Stimulated activated CD8-positive, alpha-beta memory T cell treated with anti-CD3 and anti-CD28 coated beads, Interleukin-15, amount 100 ng/mL, for 4 hours (primary cell): ENCODE data around the gene ATP6V0E2.
"Not testable (repeated sequence)": the region's sequence is repeated elsewhere in the genome, so short reads cannot be mapped to it uniquely, and the experiment has no call there.

Experiments
- DNase-seq, 2 donors: peaks; one replicate each; pipeline ENCODE4 v3.0.0-alpha.2; 2020; ENCODE audit warnings: low read depth in 2 of 2

The ATP6V0E2 gene

GRCh38 chr7:149873074-149873969 is at the start of gene ATP6V0E2:
Gene ATP6V0E2 (plus strand): TSS chr7:149873969. CDS start chr7:149874066, 97 bp downstream.
- DNase-seq, result peak; percentile 86 to 87

GRCh38 chr7:149824301-149824741 is 49.4 kb upstream of the ATP6V0E2 start:
- no peak for DNase-seq

- no peak for DNase-seq
These were observed 48.8 kb upstream of the ATP6V0E2 start for GRCh38 chr7:149824748-149825566.

GRCh38 chr7:149825567-149826343 is 48.0 kb upstream of the ATP6V0E2 start:
- DNase-seq, result no peak

DNA sequence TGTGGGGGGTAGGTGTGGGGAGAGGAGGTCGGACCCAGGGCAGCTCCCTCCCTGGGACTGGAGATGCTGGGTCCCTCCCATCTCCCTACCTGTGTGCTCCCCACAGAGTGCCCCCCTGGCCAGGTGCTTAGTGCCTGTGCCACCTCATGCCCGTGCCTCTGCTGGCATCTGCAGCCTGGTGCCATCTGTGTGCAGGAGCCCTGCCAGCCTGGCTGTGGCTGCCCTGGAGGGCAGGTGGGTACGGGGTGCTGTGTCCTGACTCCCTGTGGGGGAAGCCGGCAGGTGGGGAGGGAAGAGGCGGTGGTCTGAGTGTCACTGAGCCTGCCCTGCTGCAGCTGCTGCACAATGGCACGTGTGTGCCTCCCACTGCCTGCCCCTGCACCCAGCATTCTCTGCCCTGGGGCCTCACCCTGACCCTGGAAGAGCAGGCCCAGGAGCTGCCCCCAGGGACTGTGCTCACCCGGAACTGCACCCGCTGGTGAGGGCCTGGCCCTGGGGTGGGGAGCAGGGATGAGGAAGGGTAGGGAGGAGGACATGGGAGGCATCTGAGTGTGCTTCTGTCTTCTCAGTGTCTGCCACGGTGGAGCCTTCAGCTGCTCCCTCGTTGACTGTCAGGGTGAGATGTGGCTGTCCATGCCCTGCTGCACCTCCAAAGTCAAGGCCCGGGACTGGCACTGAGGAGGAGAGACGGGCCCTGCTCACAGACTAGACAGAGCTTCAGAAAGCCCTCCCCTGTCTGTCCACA is 47.3 kb upstream of the ATP6V0E2 start:
- no peak for DNase-seq

GRCh38 chr7:149827089-149827981 is 46.4 kb upstream of the ATP6V0E2 start:
- DNase-seq, result no peak

DNA sequence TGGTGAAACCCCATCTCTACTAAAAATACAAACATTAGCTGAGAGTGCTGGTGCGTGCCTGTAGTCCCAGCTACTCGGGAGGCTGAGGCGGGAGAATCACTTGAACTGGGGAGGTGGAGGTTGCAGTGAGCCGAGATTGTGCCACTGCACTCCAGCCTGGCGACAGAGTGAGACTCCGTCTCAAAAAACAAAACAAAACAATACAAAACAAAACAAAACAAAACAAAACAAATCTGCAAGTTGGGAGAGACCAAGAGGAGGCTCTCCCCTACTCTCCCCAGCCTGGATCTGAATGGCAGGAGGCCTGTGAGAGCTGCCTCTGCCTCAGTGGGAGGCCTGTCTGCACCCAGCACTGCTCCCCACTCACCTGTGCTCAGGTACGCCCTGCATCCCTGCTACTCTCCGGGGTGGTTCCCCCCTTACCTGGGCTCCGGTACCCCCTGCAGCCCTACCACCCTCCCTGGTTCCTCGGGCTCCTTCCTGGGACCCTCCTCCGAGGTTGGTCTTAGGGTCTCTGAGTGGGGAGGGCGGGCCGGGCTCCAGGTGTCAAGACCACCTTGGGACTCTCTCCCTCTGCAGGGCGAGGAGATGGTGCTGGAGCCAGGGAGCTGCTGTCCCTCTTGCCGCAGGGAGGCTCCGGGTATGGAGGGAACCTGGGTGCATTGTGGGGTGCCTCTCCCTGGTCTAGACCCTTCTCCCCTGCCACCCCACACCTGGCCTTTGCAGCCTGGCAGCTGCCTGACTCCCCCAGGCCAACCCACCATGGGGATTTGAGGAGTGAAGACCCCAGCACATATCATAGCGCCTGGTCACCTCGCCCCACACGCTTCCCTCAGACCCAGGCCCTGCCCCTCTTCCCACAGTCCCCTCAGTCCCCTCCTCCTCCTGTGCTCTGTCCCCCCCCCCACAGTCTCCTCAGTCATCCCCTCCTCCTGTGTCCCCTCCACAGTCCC is 45.1 kb upstream of the ATP6V0E2 start:
- DNase-seq, result no peak

GRCh38 chr7:149830527-149830926 is 43.2 kb upstream of the ATP6V0E2 start:
- not testable (repeated sequence) for DNase-seq

DNA sequence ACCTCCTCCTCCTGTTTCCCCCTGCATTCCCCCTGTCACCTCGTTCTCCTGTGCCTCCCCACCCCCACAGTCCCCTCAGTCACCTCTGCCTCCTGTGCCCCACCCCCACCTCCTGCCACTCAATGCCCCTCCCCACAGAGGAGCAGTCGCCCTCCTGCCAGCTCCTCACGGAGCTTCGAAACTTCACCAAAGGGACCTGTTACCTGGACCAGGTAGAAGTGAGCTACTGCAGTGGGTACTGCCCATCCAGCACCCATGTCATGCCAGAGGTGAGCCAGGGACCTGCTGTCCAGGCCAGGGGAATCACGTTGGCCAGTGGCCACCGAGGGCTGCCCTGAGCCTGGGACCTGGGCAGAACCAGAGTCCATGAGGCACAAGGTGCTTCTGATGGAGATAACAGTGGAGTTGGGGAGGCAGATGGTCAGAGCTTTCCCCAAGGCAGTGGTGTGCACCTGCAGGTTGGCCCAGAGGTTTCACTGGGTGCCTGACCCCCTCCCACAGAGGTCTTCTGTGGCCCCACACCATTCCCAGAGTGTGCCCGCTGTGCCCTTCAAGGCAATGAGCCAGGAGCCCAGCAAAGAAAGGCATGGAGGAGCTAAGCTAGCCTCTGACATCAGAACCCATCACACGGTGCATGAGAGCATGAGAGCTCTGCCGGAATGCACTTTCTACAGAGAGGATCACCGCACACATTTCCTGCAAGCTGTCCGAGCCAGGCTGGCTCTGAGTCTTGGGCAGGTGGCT is 42.6 kb upstream of the ATP6V0E2 start:
- no peak for DNase-seq

- no peak for DNase-seq
These were observed 42.0 kb upstream of the ATP6V0E2 start for GRCh38 chr7:149831741-149832219.

DNA sequence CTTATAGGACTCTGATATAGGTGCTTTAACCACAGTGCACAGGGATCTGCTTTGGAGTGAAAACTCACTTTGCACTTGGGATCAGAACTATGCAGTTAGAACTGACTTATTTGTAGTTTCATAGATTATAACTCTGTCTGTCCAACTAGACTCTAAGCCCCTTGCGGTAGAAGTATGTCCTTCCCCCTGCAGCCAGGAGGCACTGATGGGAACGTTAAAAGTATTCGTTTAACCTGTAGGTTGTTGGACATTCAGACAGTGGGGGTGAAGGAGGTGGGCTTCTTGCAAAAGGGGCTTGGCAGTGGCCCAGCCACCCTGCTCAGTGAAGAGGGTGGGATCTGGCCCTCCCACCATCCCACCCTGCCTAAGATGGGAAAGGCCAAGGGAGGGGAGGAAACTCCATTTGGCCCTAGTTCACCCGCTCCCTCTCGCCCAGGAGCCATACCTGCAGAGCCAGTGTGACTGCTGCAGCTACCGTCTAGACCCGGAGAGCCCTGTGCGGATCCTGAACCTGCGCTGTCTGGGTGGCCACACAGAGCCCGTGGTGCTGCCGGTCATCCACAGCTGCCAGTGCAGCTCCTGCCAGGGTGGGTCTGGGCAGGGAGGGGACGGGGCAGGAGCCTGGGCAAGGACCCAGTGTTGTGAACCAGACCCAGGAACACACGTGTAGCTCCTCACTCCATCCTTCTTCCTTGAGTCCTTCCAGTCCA is 41.3 kb upstream of the ATP6V0E2 start:
- DNase-seq, result no peak

DNA sequence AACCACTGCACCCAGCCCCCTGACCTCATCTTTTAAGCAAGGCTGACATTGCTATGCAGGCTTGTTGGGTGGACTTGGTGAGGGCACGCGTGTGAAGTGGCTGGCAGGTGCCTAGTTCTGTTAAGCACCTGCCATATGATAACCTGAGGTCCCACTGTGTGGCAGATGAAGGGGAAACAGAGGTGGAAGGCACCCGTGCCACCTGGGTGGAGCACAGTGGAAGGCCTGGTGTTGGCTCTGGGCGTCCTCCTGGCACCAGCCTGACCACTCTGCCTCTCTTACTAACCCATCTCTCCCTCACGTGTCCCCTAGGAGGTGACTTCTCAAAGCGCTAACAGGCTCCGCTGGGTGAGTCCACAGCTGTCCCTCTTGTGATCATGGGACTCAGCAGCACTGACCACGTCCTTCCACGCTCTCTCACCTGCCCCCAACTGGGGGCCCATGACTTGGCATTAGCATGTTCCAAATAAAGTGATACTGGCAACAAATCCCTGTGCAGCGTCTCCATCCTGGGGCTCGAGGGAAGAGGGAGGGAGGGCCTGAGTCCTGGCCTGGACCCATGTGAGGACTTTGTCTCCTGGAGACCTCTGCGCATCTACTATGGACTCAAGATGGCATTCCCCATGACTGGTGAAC is 40.2 kb upstream of the ATP6V0E2 start:
- DNase-seq, result no peak

GRCh38 chr7:149834601-149835000 is 39.2 kb upstream of the ATP6V0E2 start:
- DNase-seq, result no peak

DNA sequence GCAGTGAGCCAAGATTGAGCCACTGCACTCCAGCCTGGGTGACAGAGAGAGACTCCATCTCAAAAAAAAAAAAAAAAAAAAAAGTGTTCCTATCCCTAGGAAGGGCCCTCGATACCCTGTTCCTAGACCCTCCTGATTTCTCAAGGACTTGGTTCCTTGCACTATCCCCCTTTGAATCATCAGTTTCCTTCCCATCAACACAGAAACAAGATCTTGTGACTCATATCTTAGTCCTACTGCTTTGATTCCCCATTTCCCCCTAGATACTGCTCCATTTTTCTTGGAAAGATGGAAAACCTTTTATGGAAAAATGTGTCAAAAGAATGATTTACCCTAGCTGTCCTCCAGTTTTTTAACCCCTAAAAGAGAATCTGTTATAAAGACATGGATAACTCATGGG is 37.3 kb upstream of the ATP6V0E2 start:
- no peak for DNase-seq

DNA sequence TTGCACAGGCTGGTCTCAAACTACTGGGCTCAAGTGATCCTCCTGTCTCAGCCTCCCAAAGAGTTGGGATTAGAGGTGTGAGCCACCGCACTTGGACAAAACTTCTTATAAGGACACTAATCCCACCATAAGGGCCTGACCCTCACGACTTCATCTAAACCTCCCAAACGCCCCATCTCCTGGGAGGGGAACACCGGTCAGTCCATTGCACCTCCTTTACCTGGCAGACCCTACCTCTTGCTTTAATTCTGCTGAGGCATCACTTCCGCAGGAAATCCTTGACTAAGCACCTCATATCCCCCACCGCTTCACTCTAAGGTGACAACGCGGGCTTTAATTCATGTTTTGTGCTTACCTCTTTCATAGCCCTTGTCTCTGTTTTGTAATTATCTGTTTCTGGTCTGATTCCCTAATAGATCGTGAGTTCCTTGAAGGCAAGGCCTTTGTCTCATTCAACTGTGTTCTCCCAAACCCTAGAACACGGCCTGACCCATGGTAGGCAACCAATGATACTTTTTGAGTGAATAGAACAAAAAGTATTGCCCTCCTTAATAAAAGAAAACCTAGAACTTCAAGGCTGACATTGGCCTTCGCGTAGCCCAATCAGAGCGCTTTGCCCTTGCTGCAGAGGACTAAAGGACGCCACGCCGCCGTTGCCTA is 36.1 kb upstream of the ATP6V0E2 start:
- DNase-seq, result no peak

DNA sequence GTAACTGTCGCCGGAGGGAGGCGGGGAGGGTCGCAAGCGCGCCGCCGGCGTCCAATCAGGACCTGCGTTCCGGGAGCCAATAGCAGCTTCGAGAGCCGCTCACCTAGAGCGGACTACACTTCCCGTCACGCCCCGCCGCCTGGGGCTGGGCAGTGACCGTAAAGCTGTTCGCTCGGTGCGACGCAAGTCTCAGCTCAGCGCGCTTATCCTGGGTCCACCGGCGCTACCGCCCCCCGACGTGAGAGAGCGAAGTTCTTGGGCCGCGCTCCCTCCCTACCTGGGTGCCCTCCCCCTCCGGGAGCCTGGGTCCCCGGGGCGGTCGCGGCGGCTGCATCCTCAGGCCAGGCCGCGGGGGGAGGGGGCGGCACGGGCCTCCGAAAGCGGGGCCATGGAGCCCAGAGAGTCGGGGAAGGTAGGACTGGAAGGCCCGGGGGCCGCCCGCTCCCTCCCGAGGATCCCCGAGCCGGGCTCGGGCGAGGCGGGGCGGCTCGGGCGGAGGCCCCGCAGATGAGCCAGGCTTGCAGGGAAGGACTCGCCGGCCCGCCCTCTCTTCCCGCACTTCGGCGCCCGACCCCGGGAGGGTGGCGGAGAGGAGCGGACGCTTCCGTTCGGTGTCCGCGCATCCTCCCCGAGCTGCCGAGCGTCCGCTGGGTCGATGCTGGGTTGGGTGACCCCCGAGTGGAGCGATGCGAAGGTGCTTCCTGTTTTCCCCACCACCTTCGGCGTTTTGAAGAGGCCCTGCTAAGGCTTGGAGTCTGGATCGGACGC is 35.4 kb upstream of the ATP6V0E2 start, which contains the start of gene ZNF862:
ZNF862 (plus strand) TSS at position 152 of the 768 bp plus-strand sequence; CDS start at position 389, 237 bp downstream.
- DNase-seq, result peak; percentile 91 to 94
